Neural cell (in vitro differentiated cells): ENCODE results near the gene SIGLEC1.

Experiments used
- CTCF ChIP-seq: fragments of 450-650 bp; IDR thresholded peaks from 2 replicates; pipeline ENCODE4 v1.5.1; 2014; ENCODE audit warnings: antibody characterized with exemption, mild to moderate bottlenecking, moderate library complexity; ENCODE audit not compliant: poor library complexity, severe bottlenecking
- EP300 ChIP-seq: fragments of 450-650 bp; conservative IDR thresholded peaks from 2 replicates; pipeline ENCODE4 v1.6.1; 2014; ENCODE audit warnings: antibody characterized with exemption, mild to moderate bottlenecking, moderate library complexity; ENCODE audit not compliant: poor library complexity, severe bottlenecking
- EZH2 ChIP-seq: fragments of 200-600, 300-800 bp; shearing (Covaris generic), sonication (generic); IDR thresholded peaks from 2 replicates; pipeline ENCODE4 v1.6.1; 2014; ENCODE audit warnings: antibody characterized with exemption, low read length, borderline replicate concordance, mild to moderate bottlenecking; ENCODE audit not compliant: insufficient read depth, poor library complexity, severe bottlenecking
- MXI1 ChIP-seq: fragments of 450-650 bp; conservative IDR thresholded peaks from 2 replicates; pipeline ENCODE4 v1.6.1; 2014; ENCODE audit warnings: antibody characterized with exemption, mild to moderate bottlenecking; ENCODE audit not compliant: poor library complexity, severe bottlenecking
- POLR2AphosphoS5 ChIP-seq: IDR thresholded peaks from 2 replicates; pipeline ENCODE4 v1.6.1; 2012
- REST ChIP-seq: IDR thresholded peaks from 2 replicates; pipeline ENCODE4 v1.6.1; 2012; ENCODE audit warnings: borderline replicate concordance
- TAF1 ChIP-seq: IDR thresholded peaks from 2 replicates; pipeline ENCODE4 v1.6.1; 2012; ENCODE audit warnings: low read depth

GRCh38 chr20:3755814-3756480, 43.5 kb upstream of the SIGLEC1 start:
- no peak for TF ChIP-seq CTCF
- TF ChIP-seq EZH2: no peak
- no peak for TF ChIP-seq REST
- TF ChIP-seq TAF1: no peak
- TF ChIP-seq MXI1: no peak
- TF ChIP-seq POLR2AphosphoS5: no peak
- TF ChIP-seq EP300: no peak
